Measurements from ENCODE around the gene BUB1B.

BUB1B gene

GRCh38 chr15:40242601-40243000 lies 81.7 kb downstream of the BUB1B start:
- DNase-seq: no peak

- DNase-seq: no peak
These were observed 82.4 kb downstream of the BUB1B start for GRCh38 chr15:40243126-40243810.

- DNase-seq: no peak
These were observed 84.2 kb downstream of the BUB1B start for GRCh38 chr15:40244961-40245523.

- DNase-seq: no peak
These were observed 85.0 kb downstream of the BUB1B start for GRCh38 chr15:40245666-40246450.

- DNase-seq: no peak
These were observed 85.8 kb downstream of the BUB1B start for GRCh38 chr15:40246496-40247280.

- DNase-seq: no peak
These were observed 86.6 kb downstream of the BUB1B start for GRCh38 chr15:40247406-40247971.

- DNase-seq: no peak
These were observed 87.3 kb downstream of the BUB1B start for GRCh38 chr15:40248006-40248783.

GRCh38 chr15:40249477-40250303 lies 88.8 kb downstream of the BUB1B start:
- DNase-seq: no peak

GRCh38 chr15:40250304-40250656 lies 89.4 kb downstream of the BUB1B start:
- no peak for DNase-seq

GRCh38 chr15:40250771-40251483 lies 90.1 kb downstream of the BUB1B start:
- no peak for DNase-seq

GRCh38 chr15:40251486-40252140 lies 90.7 kb downstream of the BUB1B start:
- DNase-seq: no peak

GRCh38 chr15:40252141-40252437 lies 91.2 kb downstream of the BUB1B start:
- DNase-seq: no peak

- DNase-seq: peak; percentile 36
These were observed 91.7 kb downstream of the BUB1B start for GRCh38 chr15:40252438-40253166.

GRCh38 chr15:40253167-40253790 lies 92.4 kb downstream of the BUB1B start:
- DNase-seq: no peak

- no peak for DNase-seq
These were observed 93.6 kb downstream of the BUB1B start for GRCh38 chr15:40254452-40254851.

GRCh38 chr15:40255033-40255432 lies 94.2 kb downstream of the BUB1B start:
- DNase-seq: no peak

GRCh38 chr15:40256638-40257235 lies 95.9 kb downstream of the BUB1B start:
- no peak for DNase-seq

GRCh38 chr15:40257656-40258450 lies 97.0 kb downstream of the BUB1B start:
- no peak for DNase-seq
